ENCODE results near the gene REEP3.

Gene REEP3

GRCh38 chr10:63520500-63521415 lies at the start of gene REEP3:
TSS of gene REEP3 (plus strand) at chr10:63521401. CDS start at chr10:63521546, 145 bp downstream.
- no peaks in the 10 kb centered on the region for H3K9me2 ChIP-seq (replicated peaks; ENCODE audit: low read depth, low read length)
- H3K27me3 ChIP-seq (ENCODE audit: insufficient read depth, low read length, poor library complexity, severe bottlenecking), result no peaks in the 10 kb centered on the region
- H3K9ac ChIP-seq (ENCODE audit: low read depth, low read length, poor library complexity, severe bottlenecking), result peak within 1 kb of the TSS; percentile 79
- H3K4me2 ChIP-seq (ENCODE audit: low read depth, low read length, poor library complexity, severe bottlenecking), result peak within 1 kb of the TSS; percentile 91
- TF ChIP-seq EZH2phosphoT487 (IDR thresholded peaks at IDR 0.05; ENCODE audit: borderline replicate concordance) (no peak), CTCF (conservative IDR thresholded peaks at IDR 0.05; ENCODE audit: low read length) (no peak)
- H2AFZ ChIP-seq (ENCODE audit: low read length), result peak within 1 kb of the TSS; percentile 87
- peaks cover 45% of the 10 kb centered on the region for H4K20me1 ChIP-seq (ENCODE audit: insufficient read depth, low read length, poor library complexity, severe bottlenecking)
- H3K9me3 ChIP-seq (ENCODE audit: insufficient read depth, low read depth, low read length), result no peaks in the 10 kb centered on the region
- H3K36me3 ChIP-seq (ENCODE audit: insufficient read depth, low read length), result no peaks in the 10 kb centered on the region
- H3K4me1 ChIP-seq (ENCODE audit: insufficient read depth, low read length, poor library complexity, severe bottlenecking), result peaks cover 57% of the 10 kb centered on the region
- no peaks in the 10 kb centered on the region for H3F3A ChIP-seq (ENCODE audit: low read depth)
- H3K4me3 ChIP-seq (ENCODE audit: low read length, poor library complexity, severe bottlenecking), result peak within 1 kb of the TSS; percentile 82
- peaks cover 91% of the 10 kb centered on the region for H3K79me2 ChIP-seq (ENCODE audit: insufficient read depth, low read length)

- Histone ChIP-seq H4K20me1 (ENCODE audit: insufficient read depth, low read length, poor library complexity, severe bottlenecking) (peaks cover 28% of the 10 kb centered on the region), H3K4me3 (ENCODE audit: low read length, poor library complexity, severe bottlenecking) (no peak overlapping the region), H3K9me3 (ENCODE audit: insufficient read depth, low read depth, low read length) (no peaks in the 10 kb centered on the region), H3K36me3 (ENCODE audit: insufficient read depth, low read length) (no peaks in the 10 kb centered on the region), H3K79me2 (ENCODE audit: insufficient read depth, low read length) (peaks cover 77% of the 10 kb centered on the region), H3K27me3 (ENCODE audit: insufficient read depth, low read length, poor library complexity, severe bottlenecking) (no peaks in the 10 kb centered on the region), H3K9ac (ENCODE audit: low read depth, low read length, poor library complexity, severe bottlenecking) (no peak overlapping the region), H3F3A (ENCODE audit: low read depth) (no peaks in the 10 kb centered on the region), H3K9me2 (replicated peaks; ENCODE audit: low read depth, low read length) (no peaks in the 10 kb centered on the region), H3K4me2 (ENCODE audit: low read depth, low read length, poor library complexity, severe bottlenecking) (no peak overlapping the region), H3K4me1 (ENCODE audit: insufficient read depth, low read length, poor library complexity, severe bottlenecking) (no peaks in the 10 kb centered on the region), H2AFZ (ENCODE audit: low read length) (no peak overlapping the region)
- TF ChIP-seq EZH2phosphoT487 (IDR thresholded peaks at IDR 0.05; ENCODE audit: borderline replicate concordance) (no peak), CTCF (conservative IDR thresholded peaks at IDR 0.05; ENCODE audit: low read length) (no peak)
These were observed 46.7 kb upstream of the REEP3 start for GRCh38 chr10:63474488-63474887.

- Histone ChIP-seq H3K27me3 (ENCODE audit: insufficient read depth, low read length, poor library complexity, severe bottlenecking) (no peaks in the 10 kb centered on the region), H3K4me2 (ENCODE audit: low read depth, low read length, poor library complexity, severe bottlenecking) (no peak overlapping the region), H3K79me2 (ENCODE audit: insufficient read depth, low read length) (peaks cover 85% of the 10 kb centered on the region), H3K9me3 (ENCODE audit: insufficient read depth, low read depth, low read length) (no peaks in the 10 kb centered on the region), H3K36me3 (ENCODE audit: insufficient read depth, low read length) (no peaks in the 10 kb centered on the region), H3F3A (ENCODE audit: low read depth) (no peaks in the 10 kb centered on the region), H3K4me3 (ENCODE audit: low read length, poor library complexity, severe bottlenecking) (no peak overlapping the region), H4K20me1 (ENCODE audit: insufficient read depth, low read length, poor library complexity, severe bottlenecking) (peaks cover 9% of the 10 kb centered on the region), H3K9ac (ENCODE audit: low read depth, low read length, poor library complexity, severe bottlenecking) (no peak overlapping the region), H3K9me2 (replicated peaks; ENCODE audit: low read depth, low read length) (no peaks in the 10 kb centered on the region), H2AFZ (ENCODE audit: low read length) (no peak overlapping the region), H3K4me1 (ENCODE audit: insufficient read depth, low read length, poor library complexity, severe bottlenecking) (no peaks in the 10 kb centered on the region)
- TF ChIP-seq EZH2phosphoT487 (IDR thresholded peaks at IDR 0.05; ENCODE audit: borderline replicate concordance), result no peak
- no peak for TF ChIP-seq CTCF (conservative IDR thresholded peaks at IDR 0.05; ENCODE audit: low read length)
These were observed 43.3 kb upstream of the REEP3 start for GRCh38 chr10:63477927-63478326.

Measured in Loucy (cell line).